ENCODE measurements around the gene NEUROD2.

Gene NEUROD2

DNA sequence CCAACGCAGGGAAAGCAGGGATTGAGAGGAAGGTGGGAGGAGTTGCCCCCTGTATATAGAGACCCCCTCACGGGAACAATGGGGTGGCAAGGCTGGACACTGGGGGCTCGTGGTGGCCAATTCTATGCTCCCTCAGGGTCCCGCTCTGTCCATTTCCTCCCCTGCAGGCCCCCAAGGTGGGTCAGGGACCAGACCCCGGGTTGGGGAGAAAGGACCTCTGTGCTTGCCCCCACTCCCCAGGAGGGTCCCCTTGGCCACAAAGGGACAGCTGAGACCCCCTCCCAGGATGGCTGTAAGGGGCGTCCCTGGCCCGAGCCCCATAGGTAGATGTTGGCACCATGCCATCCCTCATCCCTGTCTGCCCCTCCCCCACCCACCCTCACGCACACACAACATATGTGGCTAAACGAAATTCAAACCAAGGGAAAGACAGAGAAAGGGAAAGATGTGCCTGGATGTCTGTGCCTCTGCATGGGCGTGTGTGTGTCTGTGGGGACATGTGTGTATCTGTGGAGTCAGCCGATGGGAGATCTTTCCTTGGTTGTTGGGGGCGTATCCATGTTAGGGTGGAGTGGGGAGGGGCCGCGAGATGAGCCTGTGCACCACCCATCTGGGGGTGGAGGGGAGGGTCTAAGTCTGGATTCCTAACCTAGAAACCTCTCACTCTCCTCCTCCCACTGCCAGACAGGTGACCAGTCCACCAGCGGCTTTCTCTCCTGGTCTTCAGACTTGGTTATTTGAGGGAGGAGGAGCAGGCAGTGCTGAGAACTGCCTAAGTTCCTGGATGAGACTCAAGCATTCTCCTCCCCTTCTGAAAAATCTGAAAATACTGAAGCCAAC, 642 bp upstream of the NEUROD2 start (continued):
- TF ChIP-seq, protein P1, sequence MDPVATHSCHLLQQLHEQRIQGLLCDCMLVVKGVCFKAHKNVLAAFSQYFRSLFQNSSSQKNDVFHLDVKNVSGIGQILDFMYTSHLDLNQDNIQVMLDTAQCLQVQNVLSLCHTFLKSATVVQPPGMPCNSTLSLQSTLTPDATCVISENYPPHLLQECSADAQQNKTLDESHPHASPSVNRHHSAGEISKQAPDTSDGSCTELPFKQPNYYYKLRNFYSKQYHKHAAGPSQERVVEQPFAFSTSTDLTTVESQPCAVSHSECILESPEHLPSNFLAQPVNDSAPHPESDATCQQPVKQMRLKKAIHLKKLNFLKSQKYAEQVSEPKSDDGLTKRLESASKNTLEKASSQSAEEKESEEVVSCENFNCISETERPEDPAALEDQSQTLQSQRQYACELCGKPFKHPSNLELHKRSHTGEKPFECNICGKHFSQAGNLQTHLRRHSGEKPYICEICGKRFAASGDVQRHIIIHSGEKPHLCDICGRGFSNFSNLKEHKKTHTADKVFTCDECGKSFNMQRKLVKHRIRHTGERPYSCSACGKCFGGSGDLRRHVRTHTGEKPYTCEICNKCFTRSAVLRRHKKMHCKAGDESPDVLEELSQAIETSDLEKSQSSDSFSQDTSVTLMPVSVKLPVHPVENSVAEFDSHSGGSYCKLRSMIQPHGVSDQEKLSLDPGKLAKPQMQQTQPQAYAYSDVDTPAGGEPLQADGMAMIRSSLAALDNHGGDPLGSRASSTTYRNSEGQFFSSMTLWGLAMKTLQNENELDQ (tag by site-specific recombination; IDR thresholded peaks at IDR 0.05; ENCODE audit: low read depth), result no peak
- TF ChIP-seq ZNF791 (tag by site-specific recombination; IDR thresholded peaks at IDR 0.05) (no peak), ZNF174 (tag by site-specific recombination; IDR thresholded peaks at IDR 0.05) (no peak), ZNF404 (tag by site-specific recombination; IDR thresholded peaks at IDR 0.05) (no peak), ZNF239 (tag by site-specific recombination; IDR thresholded peaks at IDR 0.05) (no peak), ZNF292 (tag by site-specific recombination; IDR thresholded peaks at IDR 0.05; ENCODE audit: borderline replicate concordance, low read depth) (no peak), ZNF140 (tag by site-specific recombination; IDR thresholded peaks at IDR 0.05) (no peak), ZNF19 (tag by site-specific recombination; IDR thresholded peaks at IDR 0.05; ENCODE audit: low read depth) (no peak), ZNF132 (tag by site-specific recombination; IDR thresholded peaks at IDR 0.05; ENCODE audit: borderline replicate concordance) (no peak), ZNF830 (tag by site-specific recombination; IDR thresholded peaks at IDR 0.05; ENCODE audit: low read depth) (no peak), ZNF629 (tag by site-specific recombination; IDR thresholded peaks at IDR 0.05) (0 out of 2 replicates have a peak, but pooled peaks have one; percentile 9), ZNF664 (tag by site-specific recombination; IDR thresholded peaks at IDR 0.05) (no peak), ZNF138 (tag by site-specific recombination; IDR thresholded peaks at IDR 0.05; ENCODE audit: borderline replicate concordance) (no peak), ZBTB48 (tag by site-specific recombination; IDR thresholded peaks at IDR 0.05) (no peak), ZNF548 (tag by site-specific recombination; IDR thresholded peaks at IDR 0.05) (no peak), ZNF623 (tag by site-specific recombination; IDR thresholded peaks at IDR 0.05) (no peak), ZNF112 (tag by site-specific recombination; IDR thresholded peaks at IDR 0.05) (no peak), SP2 (tag by site-specific recombination; IDR thresholded peaks at IDR 0.05) (peak; percentile 61), ZNF37A (tag by site-specific recombination; IDR thresholded peaks at IDR 0.05) (no peak), ZNF423 (tag by site-specific recombination; IDR thresholded peaks at IDR 0.05) (no peak), ZNF221 (tag by site-specific recombination; IDR thresholded peaks at IDR 0.05; ENCODE audit: borderline replicate concordance) (no peak), ZNF157 (tag by site-specific recombination; IDR thresholded peaks at IDR 0.05) (no peak), ZNF335 (tag by site-specific recombination; conservative IDR thresholded peaks at IDR 0.05) (peak; percentile 89), ZNF677 (tag by site-specific recombination; IDR thresholded peaks at IDR 0.05) (no peak)
- TF ChIP-seq, protein P2, sequence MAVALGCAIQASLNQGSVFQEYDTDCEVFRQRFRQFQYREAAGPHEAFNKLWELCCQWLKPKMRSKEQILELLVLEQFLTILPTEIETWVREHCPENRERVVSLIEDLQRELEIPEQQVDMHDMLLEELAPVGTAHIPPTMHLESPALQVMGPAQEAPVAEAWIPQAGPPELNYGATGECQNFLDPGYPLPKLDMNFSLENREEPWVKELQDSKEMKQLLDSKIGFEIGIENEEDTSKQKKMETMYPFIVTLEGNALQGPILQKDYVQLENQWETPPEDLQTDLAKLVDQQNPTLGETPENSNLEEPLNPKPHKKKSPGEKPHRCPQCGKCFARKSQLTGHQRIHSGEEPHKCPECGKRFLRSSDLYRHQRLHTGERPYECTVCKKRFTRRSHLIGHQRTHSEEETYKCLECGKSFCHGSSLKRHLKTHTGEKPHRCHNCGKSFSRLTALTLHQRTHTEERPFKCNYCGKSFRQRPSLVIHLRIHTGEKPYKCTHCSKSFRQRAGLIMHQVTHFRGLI (tag by site-specific recombination; IDR thresholded peaks at IDR 0.05), result no peak
- TF ChIP-seq, protein P3, sequence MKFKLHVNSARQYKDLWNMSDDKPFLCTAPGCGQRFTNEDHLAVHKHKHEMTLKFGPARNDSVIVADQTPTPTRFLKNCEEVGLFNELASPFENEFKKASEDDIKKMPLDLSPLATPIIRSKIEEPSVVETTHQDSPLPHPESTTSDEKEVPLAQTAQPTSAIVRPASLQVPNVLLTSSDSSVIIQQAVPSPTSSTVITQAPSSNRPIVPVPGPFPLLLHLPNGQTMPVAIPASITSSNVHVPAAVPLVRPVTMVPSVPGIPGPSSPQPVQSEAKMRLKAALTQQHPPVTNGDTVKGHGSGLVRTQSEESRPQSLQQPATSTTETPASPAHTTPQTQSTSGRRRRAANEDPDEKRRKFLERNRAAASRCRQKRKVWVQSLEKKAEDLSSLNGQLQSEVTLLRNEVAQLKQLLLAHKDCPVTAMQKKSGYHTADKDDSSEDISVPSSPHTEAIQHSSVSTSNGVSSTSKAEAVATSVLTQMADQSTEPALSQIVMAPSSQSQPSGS (tag by site-specific recombination; IDR thresholded peaks at IDR 0.05; ENCODE audit: low read depth), result no peak
- TF ChIP-seq, protein P4, sequence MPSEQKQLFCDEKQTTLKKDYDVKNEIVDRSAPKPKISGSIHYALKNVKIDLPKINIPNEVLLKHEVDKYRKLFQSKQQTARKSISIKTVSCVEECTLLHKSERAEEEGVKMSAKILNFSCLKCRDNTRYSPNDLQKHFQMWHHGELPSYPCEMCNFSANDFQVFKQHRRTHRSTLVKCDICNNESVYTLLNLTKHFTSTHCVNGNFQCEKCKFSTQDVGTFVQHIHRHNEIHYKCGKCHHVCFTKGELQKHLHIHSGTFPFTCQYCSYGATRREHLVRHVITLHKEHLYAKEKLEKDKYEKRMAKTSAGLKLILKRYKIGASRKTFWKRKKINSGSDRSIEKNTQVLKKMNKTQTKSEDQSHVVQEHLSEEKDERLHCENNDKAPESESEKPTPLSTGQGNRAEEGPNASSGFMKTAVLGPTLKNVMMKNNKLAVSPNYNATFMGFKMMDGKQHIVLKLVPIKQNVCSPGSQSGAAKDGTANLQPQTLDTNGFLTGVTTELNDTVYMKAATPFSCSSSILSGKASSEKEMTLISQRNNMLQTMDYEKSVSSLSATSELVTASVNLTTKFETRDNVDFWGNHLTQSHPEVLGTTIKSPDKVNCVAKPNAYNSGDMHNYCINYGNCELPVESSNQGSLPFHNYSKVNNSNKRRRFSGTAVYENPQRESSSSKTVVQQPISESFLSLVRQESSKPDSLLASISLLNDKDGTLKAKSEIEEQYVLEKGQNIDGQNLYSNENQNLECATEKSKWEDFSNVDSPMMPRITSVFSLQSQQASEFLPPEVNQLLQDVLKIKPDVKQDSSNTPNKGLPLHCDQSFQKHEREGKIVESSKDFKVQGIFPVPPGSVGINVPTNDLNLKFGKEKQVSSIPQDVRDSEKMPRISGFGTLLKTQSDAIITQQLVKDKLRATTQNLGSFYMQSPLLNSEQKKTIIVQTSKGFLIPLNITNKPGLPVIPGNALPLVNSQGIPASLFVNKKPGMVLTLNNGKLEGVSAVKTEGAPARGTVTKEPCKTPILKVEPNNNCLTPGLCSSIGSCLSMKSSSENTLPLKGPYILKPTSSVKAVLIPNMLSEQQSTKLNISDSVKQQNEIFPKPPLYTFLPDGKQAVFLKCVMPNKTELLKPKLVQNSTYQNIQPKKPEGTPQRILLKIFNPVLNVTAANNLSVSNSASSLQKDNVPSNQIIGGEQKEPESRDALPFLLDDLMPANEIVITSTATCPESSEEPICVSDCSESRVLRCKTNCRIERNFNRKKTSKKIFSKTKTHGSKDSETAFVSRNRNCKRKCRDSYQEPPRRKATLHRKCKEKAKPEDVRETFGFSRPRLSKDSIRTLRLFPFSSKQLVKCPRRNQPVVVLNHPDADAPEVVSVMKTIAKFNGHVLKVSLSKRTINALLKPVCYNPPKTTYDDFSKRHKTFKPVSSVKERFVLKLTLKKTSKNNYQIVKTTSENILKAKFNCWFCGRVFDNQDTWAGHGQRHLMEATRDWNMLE (tag by site-specific recombination; conservative IDR thresholded peaks at IDR 0.05; ENCODE audit: low read depth), result no peak
- TF ChIP-seq, protein P5, sequence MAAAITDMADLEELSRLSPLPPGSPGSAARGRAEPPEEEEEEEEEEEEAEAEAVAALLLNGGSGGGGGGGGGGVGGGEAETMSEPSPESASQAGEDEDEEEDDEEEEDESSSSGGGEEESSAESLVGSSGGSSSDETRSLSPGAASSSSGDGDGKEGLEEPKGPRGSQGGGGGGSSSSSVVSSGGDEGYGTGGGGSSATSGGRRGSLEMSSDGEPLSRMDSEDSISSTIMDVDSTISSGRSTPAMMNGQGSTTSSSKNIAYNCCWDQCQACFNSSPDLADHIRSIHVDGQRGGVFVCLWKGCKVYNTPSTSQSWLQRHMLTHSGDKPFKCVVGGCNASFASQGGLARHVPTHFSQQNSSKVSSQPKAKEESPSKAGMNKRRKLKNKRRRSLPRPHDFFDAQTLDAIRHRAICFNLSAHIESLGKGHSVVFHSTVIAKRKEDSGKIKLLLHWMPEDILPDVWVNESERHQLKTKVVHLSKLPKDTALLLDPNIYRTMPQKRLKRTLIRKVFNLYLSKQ (tag by site-specific recombination; IDR thresholded peaks at IDR 0.05; ENCODE audit: borderline replicate concordance), result no peak

All from HEK293 (cell line).